Measurements from ENCODE around the gene TRAPPC3L.

The TRAPPC3L gene

DNA sequence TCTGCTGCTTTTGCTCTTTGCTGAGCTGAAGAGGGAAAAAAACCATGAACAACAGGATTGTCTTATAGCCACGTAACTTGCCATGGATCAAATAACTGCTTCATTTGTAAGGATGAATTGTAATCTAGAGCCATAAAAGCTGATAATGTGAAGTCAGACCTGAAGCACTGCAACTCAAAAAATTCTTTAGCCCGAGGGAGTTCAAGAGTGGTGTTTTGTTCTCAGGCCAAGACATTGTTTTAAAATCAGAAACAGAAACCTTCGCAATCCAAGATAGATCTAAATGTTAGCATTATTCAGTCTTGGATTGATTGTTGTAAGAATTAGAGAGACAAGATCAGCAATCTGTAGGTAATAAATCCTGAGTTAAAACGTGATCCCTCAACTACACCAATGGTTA is at the start of gene TRAPPC3L:
TRAPPC3L (minus strand) TSS at position 34 of the 400 bp plus-strand sequence. CDS start 170 bp downstream, outside the sequence.
- Histone ChIP-seq H3K4me1 (ENCODE audit: control insufficient read depth, insufficient read depth, low read length) (no peaks in the 10 kb centered on the region), H3K9me3 (ENCODE audit: control insufficient read depth, low read length) (no peaks in the 10 kb centered on the region), H3K27me3 (ENCODE audit: control insufficient read depth, insufficient read depth, low read length) (peaks cover 16% of the 10 kb centered on the region), H3K36me3 (ENCODE audit: control insufficient read depth, insufficient read depth, low read length) (no peaks in the 10 kb centered on the region), H3K4me3 (ENCODE audit: low read length) (no peak within 1 kb of the TSS), H3K9ac (ENCODE audit: low read length) (no peak within 1 kb of the TSS)

DNA sequence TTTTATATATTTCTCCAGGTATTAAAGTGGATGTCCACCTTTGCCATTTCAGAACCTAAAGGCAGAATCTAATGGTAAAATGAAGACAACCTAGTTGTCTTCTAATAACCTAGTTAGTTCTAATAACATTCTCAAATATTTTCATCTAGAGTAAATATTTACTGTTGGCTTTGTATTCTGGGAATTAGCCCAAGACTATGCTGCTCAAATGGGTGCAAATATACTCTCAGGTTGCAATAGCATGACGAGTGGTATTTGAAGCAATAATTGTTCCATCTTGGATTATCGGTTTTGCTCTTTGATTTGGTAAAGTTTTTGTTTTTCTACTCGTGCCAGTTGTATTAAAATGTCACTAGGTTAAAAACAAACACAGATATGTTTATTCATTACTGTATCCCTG is 49.8 kb upstream of the TRAPPC3L start:
- Histone ChIP-seq H3K9me3 (ENCODE audit: control insufficient read depth, low read length) (no peaks in the 10 kb centered on the region), H3K36me3 (ENCODE audit: control insufficient read depth, insufficient read depth, low read length) (no peaks in the 10 kb centered on the region), H3K4me3 (ENCODE audit: low read length) (no peak overlapping the region), H3K4me1 (ENCODE audit: control insufficient read depth, insufficient read depth, low read length) (no peaks in the 10 kb centered on the region), H3K27me3 (ENCODE audit: control insufficient read depth, insufficient read depth, low read length) (no peaks in the 10 kb centered on the region), H3K9ac (ENCODE audit: low read length) (no peak overlapping the region)

GRCh38 chr6:116586738-116587137 is 41.3 kb upstream of the TRAPPC3L start:
- Histone ChIP-seq H3K9me3 (ENCODE audit: control insufficient read depth, low read length) (no peaks in the 10 kb centered on the region), H3K9ac (ENCODE audit: low read length) (no peak overlapping the region), H3K4me3 (ENCODE audit: low read length) (no peak overlapping the region), H3K4me1 (ENCODE audit: control insufficient read depth, insufficient read depth, low read length) (no peaks in the 10 kb centered on the region), H3K36me3 (ENCODE audit: control insufficient read depth, insufficient read depth, low read length) (peaks cover 7% of the 10 kb centered on the region), H3K27me3 (ENCODE audit: control insufficient read depth, insufficient read depth, low read length) (no peaks in the 10 kb centered on the region)

DNA sequence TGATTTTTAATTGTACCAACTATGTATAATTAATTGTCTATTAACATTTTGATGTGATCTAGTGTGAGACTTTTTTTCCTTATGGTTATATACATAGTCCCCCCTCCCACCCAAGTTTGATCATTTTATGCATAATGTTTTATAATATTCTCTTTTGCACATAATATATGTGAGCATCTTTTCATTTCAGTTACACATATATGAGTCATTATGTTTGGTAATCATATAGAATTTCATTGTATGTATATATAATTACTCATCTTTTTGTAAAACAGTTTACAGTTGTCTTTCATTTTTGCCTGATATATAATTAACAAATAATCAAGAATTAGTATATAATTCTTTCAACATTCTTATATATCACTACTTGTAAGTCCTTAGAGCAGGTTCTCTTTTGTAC is 40.8 kb upstream of the TRAPPC3L start:
- Histone ChIP-seq H3K9me3 (ENCODE audit: control insufficient read depth, low read length) (no peaks in the 10 kb centered on the region), H3K4me1 (ENCODE audit: control insufficient read depth, insufficient read depth, low read length) (no peaks in the 10 kb centered on the region), H3K27me3 (ENCODE audit: control insufficient read depth, insufficient read depth, low read length) (no peaks in the 10 kb centered on the region), H3K4me3 (ENCODE audit: low read length) (no peak overlapping the region), H3K36me3 (ENCODE audit: control insufficient read depth, insufficient read depth, low read length) (peaks cover 7% of the 10 kb centered on the region), H3K9ac (ENCODE audit: low read length) (no peak overlapping the region)

GRCh38 chr6:116580198-116580597 is 34.7 kb upstream of the TRAPPC3L start:
- H3K9ac ChIP-seq (ENCODE audit: low read length) = no peak overlapping the region
- no peaks in the 10 kb centered on the region for H3K27me3 ChIP-seq (ENCODE audit: control insufficient read depth, insufficient read depth, low read length)
- no peaks in the 10 kb centered on the region for H3K4me1 ChIP-seq (ENCODE audit: control insufficient read depth, insufficient read depth, low read length)
- H3K9me3 ChIP-seq (ENCODE audit: control insufficient read depth, low read length) = no peaks in the 10 kb centered on the region
- H3K4me3 ChIP-seq (ENCODE audit: low read length) = no peak overlapping the region
- peaks cover 7% of the 10 kb centered on the region for H3K36me3 ChIP-seq (ENCODE audit: control insufficient read depth, insufficient read depth, low read length)

- no peak overlapping the region for H3K9ac ChIP-seq (ENCODE audit: low read length)
- peaks cover under 1% of the 10 kb centered on the region for H3K36me3 ChIP-seq (ENCODE audit: control insufficient read depth, insufficient read depth, low read length)
- no peaks in the 10 kb centered on the region for H3K27me3 ChIP-seq (ENCODE audit: control insufficient read depth, insufficient read depth, low read length)
- H3K9me3 ChIP-seq (ENCODE audit: control insufficient read depth, low read length) = no peaks in the 10 kb centered on the region
- no peak overlapping the region for H3K4me3 ChIP-seq (ENCODE audit: low read length)
- H3K4me1 ChIP-seq (ENCODE audit: control insufficient read depth, insufficient read depth, low read length) = no peaks in the 10 kb centered on the region
Observed at GRCh38 chr6:116579143-116579542, 33.7 kb upstream of the TRAPPC3L start.

DNA sequence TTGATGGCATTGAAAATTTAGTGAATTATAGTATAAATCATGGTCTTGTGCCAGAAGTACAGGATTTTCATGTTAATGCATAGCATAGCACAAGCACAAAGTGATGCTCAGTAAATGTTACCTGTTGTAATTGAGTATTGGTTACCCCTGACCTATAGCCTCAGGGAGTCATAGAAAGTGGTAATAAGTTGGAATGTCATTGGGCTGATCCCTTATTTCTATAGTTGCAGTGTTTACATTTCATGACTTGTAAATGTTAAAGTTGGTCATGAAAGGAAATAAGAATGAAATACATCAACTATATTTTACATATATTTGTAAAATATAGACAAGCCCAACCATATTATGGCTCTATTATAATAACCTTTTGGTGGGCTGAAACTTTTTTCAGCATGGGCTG is 32.9 kb upstream of the TRAPPC3L start:
- Histone ChIP-seq H3K4me1 (ENCODE audit: control insufficient read depth, insufficient read depth, low read length) (no peaks in the 10 kb centered on the region), H3K36me3 (ENCODE audit: control insufficient read depth, insufficient read depth, low read length) (no peaks in the 10 kb centered on the region), H3K27me3 (ENCODE audit: control insufficient read depth, insufficient read depth, low read length) (no peaks in the 10 kb centered on the region), H3K9ac (ENCODE audit: low read length) (no peak overlapping the region), H3K4me3 (ENCODE audit: low read length) (no peak overlapping the region), H3K9me3 (ENCODE audit: control insufficient read depth, low read length) (no peaks in the 10 kb centered on the region)

- Histone ChIP-seq H3K36me3 (ENCODE audit: control insufficient read depth, insufficient read depth, low read length) (no peaks in the 10 kb centered on the region), H3K27me3 (ENCODE audit: control insufficient read depth, insufficient read depth, low read length) (no peaks in the 10 kb centered on the region), H3K4me1 (ENCODE audit: control insufficient read depth, insufficient read depth, low read length) (no peaks in the 10 kb centered on the region), H3K9ac (ENCODE audit: low read length) (no peak overlapping the region), H3K4me3 (ENCODE audit: low read length) (no peak overlapping the region), H3K9me3 (ENCODE audit: control insufficient read depth, low read length) (no peaks in the 10 kb centered on the region)
Observed at GRCh38 chr6:116577486-116577885, 32.0 kb upstream of the TRAPPC3L start.

- H3K36me3 ChIP-seq (ENCODE audit: control insufficient read depth, insufficient read depth, low read length) = no peaks in the 10 kb centered on the region
- H3K27me3 ChIP-seq (ENCODE audit: control insufficient read depth, insufficient read depth, low read length) = no peaks in the 10 kb centered on the region
- no peaks in the 10 kb centered on the region for H3K9me3 ChIP-seq (ENCODE audit: control insufficient read depth, low read length)
- no peak overlapping the region for H3K9ac ChIP-seq (ENCODE audit: low read length)
- no peaks in the 10 kb centered on the region for H3K4me1 ChIP-seq (ENCODE audit: control insufficient read depth, insufficient read depth, low read length)
- H3K4me3 ChIP-seq (ENCODE audit: low read length) = no peak overlapping the region
Observed at GRCh38 chr6:116575227-116575626, 29.7 kb upstream of the TRAPPC3L start.

DNA sequence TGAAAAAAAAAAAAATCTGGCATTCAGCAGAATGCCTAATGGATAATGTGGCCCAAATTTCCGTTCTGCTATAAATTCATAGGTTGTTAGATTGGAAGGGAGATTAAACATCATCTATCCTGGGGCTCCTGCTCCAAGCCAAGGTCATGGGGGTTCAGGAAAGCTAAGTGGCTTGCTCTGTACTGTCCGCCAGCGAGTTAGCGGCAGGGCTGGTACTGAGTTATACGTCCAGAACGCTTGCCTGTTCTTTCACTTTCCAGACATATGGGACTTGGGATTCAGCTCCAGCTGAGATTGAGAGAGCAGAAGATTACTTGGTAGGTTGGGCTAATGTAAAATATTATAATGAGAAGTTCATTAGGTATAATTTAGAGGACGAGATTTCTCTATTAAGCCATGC is 26.7 kb upstream of the TRAPPC3L start:
- H3K36me3 ChIP-seq (ENCODE audit: control insufficient read depth, insufficient read depth, low read length) = no peaks in the 10 kb centered on the region
- peak overlapping the region; percentile 82 for H3K4me3 ChIP-seq (ENCODE audit: low read length)
- H3K9me3 ChIP-seq (ENCODE audit: control insufficient read depth, low read length) = no peaks in the 10 kb centered on the region
- no peaks in the 10 kb centered on the region for H3K4me1 ChIP-seq (ENCODE audit: control insufficient read depth, insufficient read depth, low read length)
- peak overlapping the region; percentile 97 for H3K9ac ChIP-seq (ENCODE audit: low read length)
- H3K27me3 ChIP-seq (ENCODE audit: control insufficient read depth, insufficient read depth, low read length) = no peaks in the 10 kb centered on the region

DNA sequence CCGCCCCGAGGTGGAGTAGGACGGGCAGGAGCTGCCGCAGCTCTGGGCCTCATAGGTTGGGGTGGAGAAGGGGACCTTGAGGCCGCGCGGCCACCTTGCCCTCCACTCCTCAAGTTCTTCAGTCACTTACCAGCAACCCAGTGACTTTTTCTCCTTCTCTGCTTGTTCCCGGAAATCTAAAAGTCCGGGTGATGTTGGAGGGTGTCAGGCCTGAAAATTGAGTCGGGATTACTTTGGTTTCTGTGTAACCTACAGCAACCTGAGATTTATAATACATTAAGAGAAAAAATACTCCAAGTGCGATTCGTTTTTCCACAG is 26.2 kb upstream of the TRAPPC3L start:
- H3K27me3 ChIP-seq (ENCODE audit: control insufficient read depth, insufficient read depth, low read length) = no peaks in the 10 kb centered on the region
- H3K4me1 ChIP-seq (ENCODE audit: control insufficient read depth, insufficient read depth, low read length) = no peaks in the 10 kb centered on the region
- no peaks in the 10 kb centered on the region for H3K9me3 ChIP-seq (ENCODE audit: control insufficient read depth, low read length)
- H3K9ac ChIP-seq (ENCODE audit: low read length) = peak overlapping the region; percentile 97
- peak overlapping the region; percentile 82 for H3K4me3 ChIP-seq (ENCODE audit: low read length)
- no peaks in the 10 kb centered on the region for H3K36me3 ChIP-seq (ENCODE audit: control insufficient read depth, insufficient read depth, low read length)

DNA sequence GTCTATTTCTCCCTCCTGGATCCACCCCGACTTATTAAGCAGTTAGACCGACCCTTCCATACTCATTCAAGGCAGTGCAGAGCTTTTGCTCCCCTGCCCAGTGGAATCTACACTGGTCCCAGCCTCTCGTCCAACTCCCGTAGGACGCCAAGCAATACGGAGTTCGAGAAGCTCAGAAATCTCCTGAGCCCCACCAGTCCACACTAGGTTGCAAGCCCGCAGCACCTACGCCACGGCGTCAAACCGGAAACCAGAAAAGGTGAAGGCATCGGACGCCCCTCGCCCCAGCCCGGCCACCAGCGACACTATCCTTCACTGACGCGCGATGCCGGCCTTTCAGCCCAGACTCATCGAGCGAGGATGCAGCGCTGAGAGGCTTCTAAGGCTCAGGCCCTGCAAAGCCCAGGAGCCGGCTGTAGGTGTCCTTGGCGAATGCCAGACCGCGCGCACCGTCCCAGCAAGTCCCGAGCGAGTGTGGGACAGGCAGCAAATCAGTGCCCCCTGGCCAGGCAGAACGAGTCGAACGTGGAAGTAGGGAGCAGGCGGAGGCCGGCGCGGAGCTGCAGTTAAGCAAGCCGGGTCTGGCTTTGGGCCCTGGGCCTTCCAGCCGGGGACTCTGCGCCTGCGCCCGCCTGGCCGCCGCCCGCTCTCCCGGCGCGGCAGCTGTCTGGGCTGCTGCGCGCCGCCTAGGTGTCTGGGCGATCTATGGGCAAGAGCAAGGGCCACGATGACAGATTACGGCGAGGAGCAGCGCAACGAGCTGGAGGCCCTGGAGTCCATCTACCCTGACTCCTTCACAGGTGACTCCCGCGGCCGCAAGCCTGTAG is 25.6 kb upstream of the TRAPPC3L start, which contains the start of gene RWDD1:
RWDD1 (plus strand) TSS at position 649 of the 827 bp plus-strand sequence; CDS start at position 728, 79 bp downstream.
- Histone ChIP-seq H3K9ac (ENCODE audit: low read length) (peak within 1 kb of the TSS; percentile 97), H3K4me3 (ENCODE audit: low read length) (peak within 1 kb of the TSS; percentile 82), H3K36me3 (ENCODE audit: control insufficient read depth, insufficient read depth, low read length) (no peaks in the 10 kb centered on the region), H3K9me3 (ENCODE audit: control insufficient read depth, low read length) (no peaks in the 10 kb centered on the region), H3K27me3 (ENCODE audit: control insufficient read depth, insufficient read depth, low read length) (no peaks in the 10 kb centered on the region), H3K4me1 (ENCODE audit: control insufficient read depth, insufficient read depth, low read length) (no peaks in the 10 kb centered on the region)

All from mucosa of stomach (tissue), 1 donor.